Activated CD8-positive, alpha-beta memory T cell treated with anti-CD3 and anti-CD28 coated beads for 1 hour (primary cell): ENCODE results near the gene RNF13.

Experiments used
- DNase-seq, 2 donors: peaks; one replicate each; pipeline ENCODE4 v3.0.0-alpha.2; 2020; ENCODE audit warnings: low read depth in 1 of 2; ENCODE audit errors: extremely low read depth in 1 of 2

The RNF13 gene, protein sequence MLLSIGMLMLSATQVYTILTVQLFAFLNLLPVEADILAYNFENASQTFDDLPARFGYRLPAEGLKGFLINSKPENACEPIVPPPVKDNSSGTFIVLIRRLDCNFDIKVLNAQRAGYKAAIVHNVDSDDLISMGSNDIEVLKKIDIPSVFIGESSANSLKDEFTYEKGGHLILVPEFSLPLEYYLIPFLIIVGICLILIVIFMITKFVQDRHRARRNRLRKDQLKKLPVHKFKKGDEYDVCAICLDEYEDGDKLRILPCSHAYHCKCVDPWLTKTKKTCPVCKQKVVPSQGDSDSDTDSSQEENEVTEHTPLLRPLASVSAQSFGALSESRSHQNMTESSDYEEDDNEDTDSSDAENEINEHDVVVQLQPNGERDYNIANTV

GRCh38 chr3:149812606-149813366 is at the start of gene RNF13:
TSS of gene RNF13 (plus strand) at chr3:149813215. CDS start at chr3:149846027, 32,812 bp downstream.
- peak; percentile 81 to 88 for DNase-seq

- DNase-seq = no peak
Observed at GRCh38 chr3:149763565-149764195, 49.3 kb upstream of the RNF13 start.

- no peak for DNase-seq
Observed at GRCh38 chr3:149764302-149764701, 48.7 kb upstream of the RNF13 start.

GRCh38 chr3:149765762-149766334 is 47.2 kb upstream of the RNF13 start:
- no peak for DNase-seq

DNA sequence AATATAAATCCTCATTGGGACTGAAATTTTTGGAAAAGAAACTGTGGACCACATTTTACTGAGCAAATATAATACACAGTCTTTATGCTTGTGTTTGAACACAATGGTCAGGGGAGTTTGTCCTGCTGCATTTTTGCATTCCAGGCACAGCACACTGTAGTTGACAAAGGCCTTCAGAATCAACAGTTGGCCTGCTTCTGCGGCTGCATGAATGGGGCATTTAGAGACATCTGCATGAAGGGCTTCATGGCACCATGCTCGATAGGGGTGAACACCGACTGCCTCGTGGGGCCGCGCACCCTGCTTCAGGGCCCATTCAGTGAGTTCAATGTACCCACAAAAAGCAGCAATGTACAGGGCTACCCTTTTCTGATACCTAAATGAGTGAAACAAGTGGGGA is 45.3 kb upstream of the RNF13 start:
- no peak for DNase-seq

DNA sequence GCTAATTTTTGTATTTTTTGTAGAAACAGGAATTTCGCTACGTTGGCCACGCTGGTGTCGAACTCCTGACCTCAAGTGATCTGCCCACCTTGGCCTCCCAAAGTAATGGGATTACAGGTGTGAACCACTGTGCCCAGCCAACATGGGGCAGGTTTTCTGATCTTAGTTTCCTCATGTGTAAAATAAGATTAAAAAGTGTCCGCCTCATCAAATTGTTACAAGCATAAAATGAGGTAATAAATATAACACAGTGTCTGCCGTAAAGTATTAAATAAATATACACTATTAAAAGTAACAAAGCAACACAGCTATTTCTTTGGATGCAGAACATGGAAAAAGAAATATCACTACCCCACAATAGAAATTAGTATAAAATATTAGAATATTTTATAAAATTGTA is 44.3 kb upstream of the RNF13 start:
- DNase-seq = no peak

- DNase-seq = no peak
Observed at GRCh38 chr3:149770246-149770645, 42.8 kb upstream of the RNF13 start.

DNA sequence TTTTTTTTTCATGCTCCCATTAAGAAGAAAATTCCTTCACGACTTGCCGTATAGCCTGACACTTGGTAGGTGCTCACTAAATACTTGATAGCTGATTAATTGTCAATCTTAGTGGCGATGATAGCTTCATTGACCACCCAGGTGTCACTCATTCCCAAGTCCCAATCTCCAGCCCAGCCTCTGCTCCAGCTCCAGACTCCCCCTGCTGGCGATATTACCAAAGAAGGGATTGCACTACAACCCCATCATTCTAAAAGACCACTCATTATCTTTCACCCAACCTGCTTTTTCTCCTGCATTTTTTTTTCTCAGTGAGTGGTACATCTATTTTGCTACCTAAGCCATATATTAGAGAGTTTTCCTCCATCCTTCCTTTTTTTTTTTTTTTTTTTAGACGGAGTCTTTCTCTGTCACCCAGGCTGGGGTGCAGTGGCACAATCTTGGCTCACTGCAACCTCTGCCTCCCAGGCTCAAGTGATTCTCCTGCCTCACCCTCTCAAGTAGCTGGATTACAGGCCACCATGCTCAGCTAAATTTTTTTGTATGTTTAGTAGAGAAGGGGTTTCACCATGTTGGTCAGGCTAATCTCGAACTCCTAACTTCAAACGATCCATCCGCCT is 41.3 kb upstream of the RNF13 start:
- no peak for DNase-seq

GRCh38 chr3:149772861-149773260 is 40.2 kb upstream of the RNF13 start:
- no peak for DNase-seq

DNA sequence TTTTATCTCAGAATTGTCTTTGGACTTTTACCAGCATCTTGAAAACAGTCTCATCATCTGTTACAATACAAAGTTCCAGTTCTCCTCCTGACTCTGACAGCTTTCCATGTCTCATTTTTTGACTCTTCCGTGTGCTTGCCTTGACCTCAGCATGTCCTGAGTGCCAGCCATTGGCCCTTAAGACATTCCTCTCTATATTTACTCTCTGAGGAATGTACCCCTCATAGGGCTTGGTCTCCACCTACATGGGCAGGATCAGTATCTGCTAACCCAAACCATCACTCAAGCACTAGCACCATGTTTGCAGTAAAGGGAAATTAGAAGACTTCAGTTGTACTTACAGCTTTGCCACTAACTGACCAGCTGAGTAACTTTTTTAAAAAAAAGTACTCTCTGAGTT is 36.8 kb upstream of the RNF13 start:
- no peak for DNase-seq

DNA sequence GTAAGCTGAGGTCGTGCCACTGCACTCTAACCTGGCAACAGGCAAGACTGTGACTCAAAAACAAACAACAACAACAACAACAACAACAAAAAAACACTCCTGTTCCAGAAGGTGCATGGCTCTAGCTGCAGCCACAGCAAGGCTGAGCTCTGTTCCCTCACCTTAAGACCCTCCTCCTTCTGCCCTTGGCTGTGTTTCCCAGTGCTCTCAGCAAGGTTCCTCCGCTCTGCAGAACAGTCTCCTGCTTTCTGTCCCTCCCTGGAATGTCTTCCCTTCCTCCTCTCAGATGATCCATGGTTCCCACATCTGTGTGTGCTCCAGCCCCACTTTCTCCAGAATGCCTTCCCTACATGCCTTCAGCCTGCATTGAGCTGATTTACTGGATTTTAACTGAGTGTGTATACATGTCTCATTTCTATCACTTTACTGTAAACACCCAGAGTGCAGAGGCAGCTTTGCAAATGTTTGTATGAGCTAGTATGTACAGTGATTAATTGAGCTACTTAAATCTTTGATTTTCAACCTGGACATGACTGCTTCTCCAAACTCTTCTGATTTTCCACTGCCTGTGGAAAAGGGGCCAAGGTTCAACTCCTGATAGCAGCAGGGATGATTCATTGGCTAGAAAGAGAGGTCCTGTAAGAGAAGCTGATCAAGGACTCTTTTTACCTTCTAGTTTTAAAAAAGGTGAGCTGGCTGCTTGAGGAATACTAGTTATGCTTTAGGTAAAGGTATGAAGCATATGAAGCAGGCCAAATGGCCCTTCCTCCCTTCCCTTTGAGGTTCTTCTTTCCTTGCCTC is 35.4 kb upstream of the RNF13 start:
- no peak for DNase-seq

- no peak for DNase-seq
Observed at GRCh38 chr3:149781211-149781610, 31.8 kb upstream of the RNF13 start.

GRCh38 chr3:149781741-149782140 is 31.3 kb upstream of the RNF13 start:
- DNase-seq = no peak

DNA sequence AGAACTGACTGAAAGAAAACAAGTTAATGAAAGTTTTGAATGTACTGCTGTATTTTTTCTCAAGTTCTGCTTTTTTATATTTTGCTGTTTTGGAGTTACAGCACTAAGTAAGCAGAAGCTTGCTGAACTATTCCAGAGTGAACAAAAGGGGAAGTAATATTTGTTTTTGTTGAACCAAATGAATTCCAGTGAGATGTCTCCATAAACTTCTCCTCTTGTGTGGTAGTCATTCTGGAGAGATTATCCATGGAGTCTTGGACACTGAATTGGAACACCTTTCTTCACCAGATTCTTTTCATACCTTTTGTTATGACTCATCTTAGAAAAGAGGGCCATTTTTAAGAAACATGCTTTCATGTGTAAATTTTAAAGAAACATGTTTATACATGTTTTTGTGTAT is 29.4 kb upstream of the RNF13 start:
- DNase-seq = no peak

DNA sequence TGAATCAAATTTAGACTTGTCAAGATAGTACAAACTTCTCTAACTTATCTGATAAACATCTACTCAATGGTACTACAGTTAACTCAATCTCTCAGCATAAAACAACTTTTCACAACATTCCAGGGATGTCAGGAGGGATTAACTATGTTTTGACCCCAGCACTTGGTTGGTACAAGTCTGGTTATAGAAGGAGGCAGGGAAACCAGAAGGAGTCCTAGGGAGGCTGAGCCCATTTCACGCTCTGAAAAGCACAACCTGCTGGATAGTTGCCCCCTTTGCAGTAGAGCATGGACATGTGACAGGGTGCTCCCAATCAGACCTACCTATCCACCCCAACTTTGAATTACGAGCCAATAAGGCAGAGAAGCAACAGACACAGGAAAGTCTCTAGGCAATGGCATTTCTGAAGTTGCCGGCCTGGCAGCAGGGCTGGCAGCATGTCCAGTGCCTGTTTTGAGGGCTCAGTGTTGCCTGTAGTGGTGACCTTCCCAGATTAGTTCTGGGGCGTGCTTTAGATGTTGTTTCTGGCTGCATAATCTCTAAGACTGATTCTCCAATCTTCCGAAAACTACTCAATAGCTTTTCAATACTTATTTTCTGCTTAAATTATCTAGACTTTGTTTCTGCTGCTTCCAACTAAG is 28.8 kb upstream of the RNF13 start:
- no peak for DNase-seq

- DNase-seq = no peak
Observed at GRCh38 chr3:149790268-149790667, 22.7 kb upstream of the RNF13 start.

DNA sequence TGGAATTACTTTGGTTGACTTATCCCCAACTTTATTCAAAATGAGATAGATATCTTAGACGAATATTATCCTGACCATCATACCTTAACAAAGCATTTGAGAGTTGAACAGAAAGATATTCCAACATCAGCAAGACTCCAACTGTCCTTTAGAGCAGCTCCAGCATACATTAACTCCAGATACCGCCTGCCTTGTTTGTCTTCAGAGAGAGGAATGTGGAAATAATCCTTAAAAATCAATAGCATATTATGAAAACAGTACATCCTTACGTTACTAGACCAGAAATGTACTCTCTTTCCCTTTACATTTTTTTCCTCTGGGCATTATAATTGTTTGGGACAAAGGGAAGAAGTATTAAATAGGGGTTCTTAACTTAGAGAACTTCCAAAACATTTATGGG is 22.3 kb upstream of the RNF13 start:
- no peak for DNase-seq

DNA sequence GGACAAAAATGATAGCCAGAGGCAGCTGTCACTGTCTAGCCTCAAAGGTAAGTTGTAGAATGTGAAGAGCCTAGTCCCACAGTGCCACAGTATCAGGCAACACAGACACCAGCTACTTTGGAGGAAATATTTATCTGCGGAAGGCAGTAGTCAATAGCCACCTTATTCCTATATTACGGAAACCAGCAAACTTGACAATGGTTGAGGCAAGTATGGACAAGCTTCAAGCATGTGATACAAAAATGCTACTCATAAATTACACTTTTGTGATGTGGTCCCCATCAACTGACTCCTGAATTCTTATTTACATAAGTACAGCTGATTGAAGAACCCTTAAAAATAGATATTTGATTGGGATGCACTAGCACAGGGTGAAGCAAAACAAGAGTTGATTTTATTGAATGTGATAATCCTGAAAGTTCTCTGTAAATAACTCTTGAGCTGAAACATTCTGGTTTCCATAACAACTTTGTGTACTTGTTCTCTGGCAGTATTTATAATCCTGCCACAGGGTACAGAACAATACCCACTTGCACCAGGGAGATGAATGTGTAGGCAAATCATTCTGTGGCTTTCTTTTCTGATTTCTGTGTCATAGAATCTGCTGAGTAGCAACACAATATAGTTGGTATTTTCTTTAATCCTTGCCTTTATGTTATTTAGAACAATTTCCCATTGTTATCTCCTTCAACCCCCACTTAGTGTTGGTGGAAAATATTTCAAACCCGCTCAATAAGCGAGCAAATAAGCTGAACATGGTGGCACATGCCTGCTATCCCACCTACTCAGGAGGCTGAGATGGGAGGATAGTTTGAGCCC is 20.4 kb upstream of the RNF13 start, which contains the start of gene ANKUB1:
Gene ANKUB1 (minus strand): TSS at position 103 of the 819 bp plus-strand sequence. CDS start 188 bp downstream, outside the sequence.
- DNase-seq = no peak

GRCh38 chr3:149796026-149796425 is 17.0 kb upstream of the RNF13 start:
- DNase-seq = no peak
